HepG2 (cell line): ENCODE results near the gene SRCAP. TPM values are rescaled to one million over a fixed set of nuclear protein-coding genes. Genes with fewer than 3 reads are reported as not detected.

ENCODE experiments used
- ATAC-seq: fragments of 200-7000 bp; cut with Tn5 transposase; 3 replicates; pipeline ENCODE4 v1.9.1; 2020; ENCODE audit warnings: mild to moderate bottlenecking, moderate library complexity
- BruUV-seq: library from RNA; stranded (reverse); fragments of 400-500 nt; replicated peaks from 2 replicates; lab custom pipeline; 2021; lab: Mats Ljungman, UMichigan
- CTCF ChIA-PET: fragments of 300-600 bp; formaldehyde crosslinking; extraction: SDS; loops from one replicate; lab custom pipeline; 2021; ENCODE audit warnings: low total read pairs, inconsistent platforms, low intra/inter-chr PET ratio; lab: Yijun Ruan, JAX
- POLR2A ChIA-PET: fragments of 350-600 bp; sonication (Branson Sonifier 250); formaldehyde crosslinking; loops from one replicate; lab custom pipeline; 2020; ENCODE audit warnings: antibody characterized with exemption, inconsistent platforms; lab: Yijun Ruan, JAX
- DNase-seq: peaks from one replicate; pipeline ENCODE4 v3.0.0-alpha.2; 2015; ENCODE audit warnings: low spot score
- FAIRE-seq: peaks from 3 replicates; lab custom pipeline; 2011; peaks lifted over from hg19 to GRCh38; lab: Jason Lieb, UNC
- H2AFZ ChIP-seq: one replicate; pipeline ENCODE4 v1.6.1; 2011; ENCODE audit warnings: low read length, inconsistent platforms
- H3K27ac ChIP-seq: fragments of 300-600 bp; 3 replicates; pipeline ENCODE4 v1.8.0; 2011; ENCODE audit warnings: mixed run types, mild to moderate bottlenecking, mixed read lengths, low read length, inconsistent platforms; ENCODE audit not compliant: insufficient read depth; ENCODE audit errors: extremely low read length
- H3K27me3 ChIP-seq, 2 experiments: fragments of 200-600 bp in 1 of 2; 2 replicates in 1 of 2; 3 replicates in 1 of 2; pipeline versions ENCODE4 v1.6.0 to v1.8.0; 2011; ENCODE audit warnings: low read length in 2 of 2, mild to moderate bottlenecking in 2 of 2, moderate library complexity in 2 of 2, inconsistent platforms in 1 of 2; ENCODE audit not compliant: insufficient read depth in 2 of 2, control insufficient read depth in 1 of 2
- H3K36me3 ChIP-seq, 2 experiments: fragments of 200-600 bp in 1 of 2; replicated peaks in 1 of 2; 2 replicates in 1 of 2; 3 replicates in 1 of 2; pipeline versions ENCODE4 v1.5.1 to v1.8.0; 2011; ENCODE audit warnings: low read length in 2 of 2, inconsistent platforms in 1 of 2; ENCODE audit not compliant: insufficient read depth in 2 of 2, control insufficient read depth in 1 of 2
- H3K4me1 ChIP-seq: 2 replicates; pipeline ENCODE4 v1.5.1; 2012; ENCODE audit warnings: low read length, inconsistent platforms; ENCODE audit not compliant: insufficient read depth
- H3K4me2 ChIP-seq: 2 replicates; pipeline ENCODE4 v1.6.0; 2011; ENCODE audit warnings: low read depth, low read length, inconsistent platforms
- H3K4me3 ChIP-seq, 3 experiments: fragments of 200-600 bp in 1 of 3; sonication (generic), shearing (Covaris generic) in 1 of 3; replicated peaks in 1 of 3; 2 replicates each; pipeline ENCODE4 v1.5.1; 2011 to 2016; ENCODE audit warnings: low read length in 3 of 3, inconsistent platforms in 2 of 3, low read depth in 2 of 3, mild to moderate bottlenecking in 2 of 3, control low read depth in 1 of 3, mixed read lengths in 1 of 3; ENCODE audit not compliant: insufficient read depth in 1 of 3
- H3K79me2 ChIP-seq: one replicate; pipeline ENCODE4 v1.6.1; 2011; ENCODE audit warnings: low read length, inconsistent platforms; ENCODE audit not compliant: insufficient read depth
- H3K9ac ChIP-seq: 2 replicates; pipeline ENCODE4 v1.6.0; 2011; ENCODE audit warnings: mild to moderate bottlenecking, low read depth, low read length, inconsistent platforms; ENCODE audit not compliant: insufficient read depth
- H3K9me3 ChIP-seq: 2 replicates; pipeline ENCODE4 v1.5.1; 2012; ENCODE audit warnings: mild to moderate bottlenecking, low read length
- H4K20me1 ChIP-seq: 2 replicates; pipeline ENCODE4 v1.6.0; 2011; ENCODE audit warnings: inconsistent platforms, mild to moderate bottlenecking, low read length, moderate library complexity; ENCODE audit not compliant: insufficient read depth
- FOXK1 ChIP-seq: sonication (generic); formaldehyde crosslinking; IDR thresholded peaks from 2 replicates; pipeline ENCODE4 v1.4.0; 2020; ENCODE audit warnings: low read depth, missing genetic modification reagents, borderline replicate concordance
- GATAD1 ChIP-seq: IDR thresholded peaks from 2 replicates; pipeline ENCODE4 v1.6.1; 2016; ENCODE audit warnings: missing genetic modification reagents, missing compliant biosample characterization
- HDAC2 ChIP-seq: sonication (generic); formaldehyde crosslinking; IDR thresholded peaks from 2 replicates; pipeline ENCODE4 v1.4.0; 2020; ENCODE audit warnings: missing genetic modification reagents
- HNF4A ChIP-seq: sonication (generic); formaldehyde crosslinking; IDR thresholded peaks from 2 replicates; pipeline ENCODE4 v1.4.0; 2020; ENCODE audit warnings: missing genetic modification reagents
- LCORL ChIP-seq, 2 experiments: fragments of 450-650 bp in 1 of 2; sonication (generic) in 1 of 2; formaldehyde crosslinking in 1 of 2; IDR thresholded peaks; 2 replicates each; pipeline versions ENCODE4 v1.5.0 to v1.6.1; 2017 to 2020; ENCODE audit warnings: antibody characterized with exemption in 1 of 2, missing genetic modification reagents in 1 of 2
- NCOA2 ChIP-seq: sonication (generic); formaldehyde crosslinking; IDR thresholded peaks from 2 replicates; pipeline ENCODE4 v1.8.0; 2022; ENCODE audit warnings: inconsistent platforms
- NFIC ChIP-seq: IDR thresholded peaks from 2 replicates; pipeline ENCODE4 v1.6.1; 2012; ENCODE audit warnings: mild to moderate bottlenecking, low read length, inconsistent platforms
- SMAD9 ChIP-seq: sonication (generic); formaldehyde crosslinking; IDR thresholded peaks from 2 replicates; pipeline ENCODE4 v1.5.1; 2020; ENCODE audit warnings: mild to moderate bottlenecking, missing genetic modification reagents
- SP140L ChIP-seq: sonication (generic); formaldehyde crosslinking; IDR thresholded peaks from 2 replicates; pipeline ENCODE4 v1.4.0; 2020; ENCODE audit warnings: missing genetic modification reagents, borderline replicate concordance
- ZFP62 ChIP-seq: sonication (generic); formaldehyde crosslinking; IDR thresholded peaks from 2 replicates; pipeline ENCODE4 v1.4.0; 2020; ENCODE audit warnings: missing genetic modification reagents
- ZNF136 ChIP-seq: sonication (generic); formaldehyde crosslinking; IDR thresholded peaks from 2 replicates; pipeline ENCODE4 v1.8.1; 2022; ENCODE audit warnings: low read depth, mild to moderate bottlenecking, moderate library complexity, missing genetic modification reagents
- ZNF138 ChIP-seq: sonication (generic); formaldehyde crosslinking; IDR thresholded peaks from 2 replicates; pipeline ENCODE4 v1.5.0; 2020; ENCODE audit warnings: mild to moderate bottlenecking, low read depth, missing genetic modification reagents
- ZNF446 ChIP-seq: sonication (generic); formaldehyde crosslinking; IDR thresholded peaks from 2 replicates; pipeline ENCODE4 v1.5.0; 2020; ENCODE audit warnings: mild to moderate bottlenecking, missing genetic modification reagents
- ZNF501 ChIP-seq: sonication (generic); formaldehyde crosslinking; IDR thresholded peaks from 2 replicates; pipeline ENCODE4 v1.5.1; 2020; ENCODE audit warnings: mild to moderate bottlenecking, moderate library complexity, missing genetic modification reagents
- ZNF564 ChIP-seq: sonication (generic); formaldehyde crosslinking; IDR thresholded peaks from 2 replicates; pipeline ENCODE4 v1.8.1; 2023; ENCODE audit warnings: mild to moderate bottlenecking, missing genetic modification reagents
- WGBS: methylation state at CpG from one replicate; pipeline ENCODE4 v1.1.6; 2017; ENCODE audit warnings: low lambda C conversion rate; 5-methylcytosine and 5-hydroxymethylcytosine counted together
- in situ Hi-C: cut with HindIII; loops from 2 replicates; pipeline ENCODE4 v1.10.0; 2017; ENCODE audit warnings: low pct_unique_long_range_greater_than_20kb; ENCODE audit not compliant: extremely low pct_ligation_motif_present
- intact Hi-C: fragments of 100-400 bp; cut with micrococcal nuclease; formaldehyde crosslinking; loops from one replicate; pipeline ENCODE4 v1.10.0; 2022; ENCODE audit not compliant: unreplicated experiment
- polyA plus RNA-seq, 8 experiments: library from polyadenylated mRNA; depleted of rRNA in 3 of 8; stranded (reverse) in 7 of 8; unstranded in 1 of 8; fragments of >200 nt; fragmentation: Illumina TruSeq in 4 of 8; extraction: Trizol in 4 of 8; gene quantifications; 2 replicates each; pipeline versions ENCODE4 v1.2.1 to v1.2.3, GENCODE V29; 2011 to 2016; ENCODE audit warnings: low read depth in 4 of 8, missing spikeins in 1 of 8, mixed read lengths in 1 of 8; ENCODE audit not compliant: insufficient read depth in 1 of 8
- total RNA-seq, 5 experiments: library from RNA; depleted of rRNA; stranded (reverse); fragments of >200 nt; fragmentation: Illumina TruSeq; extraction: Trizol; gene quantifications; 2 replicates each; pipeline ENCODE4 v1.2.3, GENCODE V29; 2016; ENCODE audit warnings: low read depth in 1 of 5
- TF ChIP-seq, protein P1 (sequence below), 2 experiments: sonication (generic) in 1 of 2; formaldehyde crosslinking in 1 of 2; IDR thresholded peaks; 2 replicates each; pipeline versions ENCODE4 v1.4.0 to v1.6.1; 2018 to 2020; ENCODE audit warnings: missing genetic modification reagents in 2 of 2, borderline replicate concordance in 1 of 2, low read depth in 1 of 2, mild to moderate bottlenecking in 1 of 2, missing biosample characterization in 1 of 2
- TF ChIP-seq, protein P2 (sequence below): sonication (generic); formaldehyde crosslinking; IDR thresholded peaks from 2 replicates; pipeline ENCODE4 v1.8.0; 2022; ENCODE audit warnings: mild to moderate bottlenecking, missing genetic modification reagents; ENCODE audit not compliant: insufficient replicate concordance
- TF ChIP-seq, protein P3 (sequence below): sonication (generic); formaldehyde crosslinking; IDR thresholded peaks from 2 replicates; pipeline ENCODE4 v1.4.0; 2020; ENCODE audit warnings: mild to moderate bottlenecking, missing genetic modification reagents
- TF ChIP-seq, protein P4 (sequence below): IDR thresholded peaks from 2 replicates; pipeline ENCODE4 v1.6.1; 2016; ENCODE audit warnings: missing genetic modification reagents, missing compliant biosample characterization

Gene SRCAP
- total and polyA plus RNA-seq, 2 of the 13 experiments (the other 11 are each of a cell fraction or from before 2014, with no cell fraction given), result 4.9 to 9.0 TPM

- Histone ChIP-seq H4K20me1 (no peaks in the 10 kb centered on the region), H3K9ac (peak overlapping the region; percentile 95), H2AFZ (peak overlapping the region; percentile 8), H3K9me3 (no peaks in the 10 kb centered on the region), H3K27me3 (peaks cover 4 to 12% of the 10 kb centered on the region in 2 experiments; a peak in 3 of 5 replicates), H3K4me1 (peaks cover 38% of the 10 kb centered on the region), H3K27ac (peak overlapping the region; percentile 78), H3K79me2 (peaks cover 29% of the 10 kb centered on the region), H3K4me2 (peak overlapping the region; percentile 92), H3K36me3 (peaks cover 10 to 14% of the 10 kb centered on the region in 2 experiments; a peak in 4 of 5 replicates), H3K4me3 (peak overlapping the region; percentile 99 to 100 (median 100))
- ATAC-seq, result peak; percentile 51
- intact Hi-C loops (loop anchor here (1.0 to 5.0 kb wide), 3 partner anchors 18 to 210 kb away; no protein-coding TSS in a partner anchor), in situ Hi-C loops (no loop called here)
- FAIRE-seq, result no peak
- CTCF ChIA-PET, result interaction anchor here (1.0 kb wide), 1 partner anchor 26 kb away, joined by 3 read pairs; no protein-coding TSS in a partner anchor
- TSS peak; percentile 85 for BruUV-seq
- DNase-seq, result peak; percentile 57
- 1% methylated on average over 11 of the region's 11 CpGs for WGBS
- POLR2A ChIA-PET, result interaction anchor here (0.9 to 2.9 kb wide), 16 partner anchors 8 to 154 kb away, joined by 3 to 257 read pairs (median 6); partner anchors contain the start of genes FBRS and PHKG2
- no peak for TF ChIP-seq ZNF446 (CRISPR knock-in tag)
- TF ChIP-seq SP140L (CRISPR knock-in tag), result no peak
- peak; percentile 83 for TF ChIP-seq HNF4A
- TF ChIP-seq LCORL (IDR thresholded peaks at IDR 0.05), result no peak
- TF ChIP-seq LCORL (CRISPR knock-in tag; IDR thresholded peaks at IDR 0.05), result peak; percentile 17; the same call in 1 of the 2 replicates
- peak; percentile 50; the same call in 1 of the 2 replicates for TF ChIP-seq ZFP62 (CRISPR knock-in tag)
- TF ChIP-seq, protein P1, sequence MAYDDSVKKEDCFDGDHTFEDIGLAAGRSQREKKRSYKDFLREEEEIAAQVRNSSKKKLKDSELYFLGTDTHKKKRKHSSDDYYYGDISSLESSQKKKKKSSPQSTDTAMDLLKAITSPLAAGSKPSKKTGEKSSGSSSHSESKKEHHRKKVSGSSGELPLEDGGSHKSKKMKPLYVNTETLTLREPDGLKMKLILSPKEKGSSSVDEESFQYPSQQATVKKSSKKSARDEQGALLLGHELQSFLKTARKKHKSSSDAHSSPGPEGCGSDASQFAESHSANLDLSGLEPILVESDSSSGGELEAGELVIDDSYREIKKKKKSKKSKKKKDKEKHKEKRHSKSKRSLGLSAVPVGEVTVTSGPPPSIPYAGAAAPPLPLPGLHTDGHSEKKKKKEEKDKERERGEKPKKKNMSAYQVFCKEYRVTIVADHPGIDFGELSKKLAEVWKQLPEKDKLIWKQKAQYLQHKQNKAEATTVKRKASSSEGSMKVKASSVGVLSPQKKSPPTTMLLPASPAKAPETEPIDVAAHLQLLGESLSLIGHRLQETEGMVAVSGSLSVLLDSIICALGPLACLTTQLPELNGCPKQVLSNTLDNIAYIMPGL (CRISPR knock-in tag; IDR thresholded peaks at IDR 0.05; ENCODE audit: borderline replicate concordance in 1 of 2, low read depth in 1 of 2), result peak in 1 of 2 experiments; percentile 20; a peak in 2 of 4 replicates
- TF ChIP-seq SMAD9 (CRISPR knock-in tag), result peak; percentile 87; the same call in 1 of the 2 replicates
- peak; percentile 64; the same call in 1 of the 2 replicates for TF ChIP-seq ZNF564 (CRISPR knock-in tag)
- peak; percentile 48; the same call in 1 of the 2 replicates for TF ChIP-seq HDAC2 (CRISPR knock-in tag)
- TF ChIP-seq ZNF138, result no peak
- TF ChIP-seq, protein P2, sequence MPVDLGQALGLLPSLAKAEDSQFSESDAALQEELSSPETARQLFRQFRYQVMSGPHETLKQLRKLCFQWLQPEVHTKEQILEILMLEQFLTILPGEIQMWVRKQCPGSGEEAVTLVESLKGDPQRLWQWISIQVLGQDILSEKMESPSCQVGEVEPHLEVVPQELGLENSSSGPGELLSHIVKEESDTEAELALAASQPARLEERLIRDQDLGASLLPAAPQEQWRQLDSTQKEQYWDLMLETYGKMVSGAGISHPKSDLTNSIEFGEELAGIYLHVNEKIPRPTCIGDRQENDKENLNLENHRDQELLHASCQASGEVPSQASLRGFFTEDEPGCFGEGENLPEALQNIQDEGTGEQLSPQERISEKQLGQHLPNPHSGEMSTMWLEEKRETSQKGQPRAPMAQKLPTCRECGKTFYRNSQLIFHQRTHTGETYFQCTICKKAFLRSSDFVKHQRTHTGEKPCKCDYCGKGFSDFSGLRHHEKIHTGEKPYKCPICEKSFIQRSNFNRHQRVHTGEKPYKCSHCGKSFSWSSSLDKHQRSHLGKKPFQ, result no peak
- 0 out of 2 replicates have a peak, but pooled peaks have one; percentile 18 for TF ChIP-seq ZNF501
- no peak for TF ChIP-seq GATAD1 (CRISPR knock-in tag)
- no peak for TF ChIP-seq FOXK1 (CRISPR knock-in tag)
- TF ChIP-seq, protein P3, sequence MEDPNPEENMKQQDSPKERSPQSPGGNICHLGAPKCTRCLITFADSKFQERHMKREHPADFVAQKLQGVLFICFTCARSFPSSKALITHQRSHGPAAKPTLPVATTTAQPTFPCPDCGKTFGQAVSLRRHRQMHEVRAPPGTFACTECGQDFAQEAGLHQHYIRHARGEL (CRISPR knock-in tag), result 0 out of 2 replicates have a peak, but pooled peaks have one; percentile 1
- TF ChIP-seq ZNF136 (CRISPR knock-in tag), result peak; percentile 87; the same call in 1 of the 2 replicates
- TF ChIP-seq, protein P4, sequence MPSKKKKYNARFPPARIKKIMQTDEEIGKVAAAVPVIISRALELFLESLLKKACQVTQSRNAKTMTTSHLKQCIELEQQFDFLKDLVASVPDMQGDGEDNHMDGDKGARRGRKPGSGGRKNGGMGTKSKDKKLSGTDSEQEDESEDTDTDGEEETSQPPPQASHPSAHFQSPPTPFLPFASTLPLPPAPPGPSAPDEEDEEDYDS (CRISPR knock-in tag), result no peak; the same call in 1 of the 2 replicates
- peak; percentile 15; the same call in 1 of the 2 replicates for TF ChIP-seq NFIC
- peak; percentile 18; the same call in 1 of the 2 replicates for TF ChIP-seq NCOA2
These were observed 88.8 kb downstream of the SRCAP start for GRCh38 chr16:30787613-30788378.
